Measurements from ENCODE around the gene KDM8.

Gene KDM8

GRCh38 chr16:27223701-27224100 lies 20.4 kb downstream of the KDM8 start:
- no peaks in the 10 kb centered on the region for H3K36me3 ChIP-seq (ENCODE audit: insufficient read depth, low read length)
- H3K27me3 ChIP-seq (ENCODE audit: insufficient read depth, low read length), result no peaks in the 10 kb centered on the region
- no peak overlapping the region for H3K4me3 ChIP-seq (ENCODE audit: low read depth, low read length)
- H3K79me2 ChIP-seq (ENCODE audit: control insufficient read depth, insufficient read depth, low read length, unreplicated experiment), result no peaks in the 10 kb centered on the region
- peaks cover 10% of the 10 kb centered on the region for H3K4me1 ChIP-seq (ENCODE audit: control insufficient read depth, insufficient read depth, low read length, unreplicated experiment)
- no peak overlapping the region for H3K27ac ChIP-seq (ENCODE audit: low read depth, low read length)
- no peak overlapping the region for H2AFZ ChIP-seq (ENCODE audit: low read length, unreplicated experiment)

- H3K4me1 ChIP-seq (ENCODE audit: control insufficient read depth, insufficient read depth, low read length, unreplicated experiment), result peaks cover 10% of the 10 kb centered on the region
- H2AFZ ChIP-seq (ENCODE audit: low read length, unreplicated experiment), result no peak overlapping the region
- H3K4me3 ChIP-seq (ENCODE audit: low read depth, low read length), result no peak overlapping the region
- no peaks in the 10 kb centered on the region for H3K36me3 ChIP-seq (ENCODE audit: insufficient read depth, low read length)
- no peaks in the 10 kb centered on the region for H3K27me3 ChIP-seq (ENCODE audit: insufficient read depth, low read length)
- no peak overlapping the region for H3K27ac ChIP-seq (ENCODE audit: low read depth, low read length)
- no peaks in the 10 kb centered on the region for H3K79me2 ChIP-seq (ENCODE audit: control insufficient read depth, insufficient read depth, low read length, unreplicated experiment)
Measured at GRCh38 chr16:27224271-27224737, 21.0 kb downstream of the KDM8 start.

GRCh38 chr16:27224741-27225300 lies 21.5 kb downstream of the KDM8 start:
- no peaks in the 10 kb centered on the region for H3K79me2 ChIP-seq (ENCODE audit: control insufficient read depth, insufficient read depth, low read length, unreplicated experiment)
- H2AFZ ChIP-seq (ENCODE audit: low read length, unreplicated experiment), result no peak overlapping the region
- no peaks in the 10 kb centered on the region for H3K36me3 ChIP-seq (ENCODE audit: insufficient read depth, low read length)
- H3K27ac ChIP-seq (ENCODE audit: low read depth, low read length), result no peak overlapping the region
- H3K27me3 ChIP-seq (ENCODE audit: insufficient read depth, low read length), result no peaks in the 10 kb centered on the region
- peaks cover 10% of the 10 kb centered on the region for H3K4me1 ChIP-seq (ENCODE audit: control insufficient read depth, insufficient read depth, low read length, unreplicated experiment)
- no peak overlapping the region for H3K4me3 ChIP-seq (ENCODE audit: low read depth, low read length)

- Histone ChIP-seq H3K4me3 (ENCODE audit: low read depth, low read length) (no peak overlapping the region), H3K36me3 (ENCODE audit: insufficient read depth, low read length) (no peaks in the 10 kb centered on the region), H3K27me3 (ENCODE audit: insufficient read depth, low read length) (no peaks in the 10 kb centered on the region), H3K79me2 (ENCODE audit: control insufficient read depth, insufficient read depth, low read length, unreplicated experiment) (no peaks in the 10 kb centered on the region), H3K27ac (ENCODE audit: low read depth, low read length) (no peak overlapping the region), H3K4me1 (ENCODE audit: control insufficient read depth, insufficient read depth, low read length, unreplicated experiment) (peaks cover 10% of the 10 kb centered on the region), H2AFZ (ENCODE audit: low read length, unreplicated experiment) (no peak overlapping the region)
Measured at GRCh38 chr16:27225536-27226360, 22.4 kb downstream of the KDM8 start.

GRCh38 chr16:27226476-27226875 lies 23.1 kb downstream of the KDM8 start:
- Histone ChIP-seq H3K4me3 (ENCODE audit: low read depth, low read length) (no peak overlapping the region), H3K79me2 (ENCODE audit: control insufficient read depth, insufficient read depth, low read length, unreplicated experiment) (no peaks in the 10 kb centered on the region), H3K27ac (ENCODE audit: low read depth, low read length) (no peak overlapping the region), H3K36me3 (ENCODE audit: insufficient read depth, low read length) (no peaks in the 10 kb centered on the region), H2AFZ (ENCODE audit: low read length, unreplicated experiment) (no peak overlapping the region), H3K27me3 (ENCODE audit: insufficient read depth, low read length) (no peaks in the 10 kb centered on the region), H3K4me1 (ENCODE audit: control insufficient read depth, insufficient read depth, low read length, unreplicated experiment) (peaks cover 10% of the 10 kb centered on the region)

GRCh38 chr16:27226976-27227705 lies 23.8 kb downstream of the KDM8 start:
- Histone ChIP-seq H2AFZ (ENCODE audit: low read length, unreplicated experiment) (no peak overlapping the region), H3K4me3 (ENCODE audit: low read depth, low read length) (no peak overlapping the region), H3K36me3 (ENCODE audit: insufficient read depth, low read length) (no peaks in the 10 kb centered on the region; the same call in 1 of the 2 replicates), H3K27me3 (ENCODE audit: insufficient read depth, low read length) (no peaks in the 10 kb centered on the region), H3K27ac (ENCODE audit: low read depth, low read length) (no peak overlapping the region), H3K79me2 (ENCODE audit: control insufficient read depth, insufficient read depth, low read length, unreplicated experiment) (no peaks in the 10 kb centered on the region), H3K4me1 (ENCODE audit: control insufficient read depth, insufficient read depth, low read length, unreplicated experiment) (peaks cover 10% of the 10 kb centered on the region)

- Histone ChIP-seq H3K36me3 (ENCODE audit: insufficient read depth, low read length) (peaks cover 3% of the 10 kb centered on the region; the same call in 1 of the 2 replicates), H3K27ac (ENCODE audit: low read depth, low read length) (no peak overlapping the region), H3K4me1 (ENCODE audit: control insufficient read depth, insufficient read depth, low read length, unreplicated experiment) (peaks cover 2% of the 10 kb centered on the region)
Measured at GRCh38 chr16:27228045-27228444, 24.7 kb downstream of the KDM8 start.

GRCh38 chr16:27228621-27229501 lies 25.5 kb downstream of the KDM8 start:
- Histone ChIP-seq H3K27me3 (ENCODE audit: insufficient read depth, low read length) (no peaks in the 10 kb centered on the region), H2AFZ (ENCODE audit: low read length, unreplicated experiment) (no peak overlapping the region), H3K79me2 (ENCODE audit: control insufficient read depth, insufficient read depth, low read length, unreplicated experiment) (no peaks in the 10 kb centered on the region), H3K27ac (ENCODE audit: low read depth, low read length) (no peak overlapping the region), H3K4me3 (ENCODE audit: low read depth, low read length) (no peak overlapping the region), H3K36me3 (ENCODE audit: insufficient read depth, low read length) (peaks cover 3% of the 10 kb centered on the region; the same call in 1 of the 2 replicates), H3K4me1 (ENCODE audit: control insufficient read depth, insufficient read depth, low read length, unreplicated experiment) (no peaks in the 10 kb centered on the region)

More at GRCh38 chr16:27228045-27228444, 24.7 kb downstream of the KDM8 start:
- Histone ChIP-seq H2AFZ (ENCODE audit: low read length, unreplicated experiment) (no peak overlapping the region), H3K4me3 (ENCODE audit: low read depth, low read length) (no peak overlapping the region), H3K79me2 (ENCODE audit: control insufficient read depth, insufficient read depth, low read length, unreplicated experiment) (no peaks in the 10 kb centered on the region), H3K27me3 (ENCODE audit: insufficient read depth, low read length) (no peaks in the 10 kb centered on the region)

GRCh38 chr16:27229891-27230470 lies 26.7 kb downstream of the KDM8 start:
- no peak overlapping the region for H3K27ac ChIP-seq (ENCODE audit: low read depth, low read length)
- H3K4me3 ChIP-seq (ENCODE audit: low read depth, low read length), result no peak overlapping the region
- peaks cover 5% of the 10 kb centered on the region for H3K4me1 ChIP-seq (ENCODE audit: control insufficient read depth, insufficient read depth, low read length, unreplicated experiment)
- peaks cover 3% of the 10 kb centered on the region; the same call in 1 of the 2 replicates for H3K36me3 ChIP-seq (ENCODE audit: insufficient read depth, low read length)
- no peaks in the 10 kb centered on the region for H3K27me3 ChIP-seq (ENCODE audit: insufficient read depth, low read length)
- no peaks in the 10 kb centered on the region for H3K79me2 ChIP-seq (ENCODE audit: control insufficient read depth, insufficient read depth, low read length, unreplicated experiment)
- no peak overlapping the region for H2AFZ ChIP-seq (ENCODE audit: low read length, unreplicated experiment)

Data from ACC112 (cell line).